ENCODE data around the gene VWF.
"Not testable (repeated sequence)": the region's sequence is repeated elsewhere in the genome, so short reads cannot be mapped to it uniquely, and the experiment has no call there.

The VWF gene

GRCh38 chr12:6102021-6102420 lies 22.4 kb downstream of the VWF start:
- not testable (repeated sequence) for FAIRE-seq

DNA sequence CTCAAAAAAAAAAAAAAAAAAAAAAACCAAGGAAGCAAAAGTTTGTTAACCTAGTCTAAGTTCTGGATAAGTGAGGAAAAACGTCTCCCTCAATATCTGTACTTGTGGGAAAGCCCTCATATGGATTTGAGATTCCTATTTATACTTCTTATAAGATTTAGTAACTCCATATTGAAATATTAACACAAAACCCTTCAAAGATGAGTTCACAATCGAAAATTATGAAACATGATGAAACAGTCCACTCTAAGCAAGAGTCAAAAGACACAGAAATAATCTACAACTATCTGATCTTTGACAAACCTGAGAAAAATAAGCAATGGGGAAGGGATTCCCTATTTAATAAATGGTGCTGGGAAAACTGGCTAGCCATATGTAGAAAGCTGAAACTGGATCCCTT lies 25.2 kb downstream of the VWF start:
- no peak for FAIRE-seq

GRCh38 chr12:6097411-6097810 lies 27.1 kb downstream of the VWF start:
- no peak for FAIRE-seq

DNA sequence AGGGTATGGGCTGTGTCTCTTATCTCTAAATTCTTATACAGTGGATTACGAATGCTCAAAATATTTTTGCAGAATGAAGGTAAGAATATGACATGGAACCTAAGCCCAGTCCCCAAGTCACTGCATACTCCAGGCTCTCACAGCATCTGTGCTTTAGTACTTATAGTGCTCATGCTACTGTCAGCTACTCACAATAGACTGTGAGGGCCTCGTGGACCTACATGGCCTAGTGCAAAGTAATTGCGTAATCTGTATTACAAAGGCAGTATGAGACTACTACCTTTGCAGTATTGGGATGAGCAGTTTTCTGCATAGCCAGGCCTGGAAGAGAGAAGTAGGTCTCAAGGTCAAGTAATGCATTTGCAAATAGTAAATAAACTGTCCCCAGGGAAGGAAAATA lies 27.9 kb downstream of the VWF start:
- no peak for FAIRE-seq

- FAIRE-seq: no peak
Measured at GRCh38 chr12:6095269-6095668, 29.2 kb downstream of the VWF start.

DNA sequence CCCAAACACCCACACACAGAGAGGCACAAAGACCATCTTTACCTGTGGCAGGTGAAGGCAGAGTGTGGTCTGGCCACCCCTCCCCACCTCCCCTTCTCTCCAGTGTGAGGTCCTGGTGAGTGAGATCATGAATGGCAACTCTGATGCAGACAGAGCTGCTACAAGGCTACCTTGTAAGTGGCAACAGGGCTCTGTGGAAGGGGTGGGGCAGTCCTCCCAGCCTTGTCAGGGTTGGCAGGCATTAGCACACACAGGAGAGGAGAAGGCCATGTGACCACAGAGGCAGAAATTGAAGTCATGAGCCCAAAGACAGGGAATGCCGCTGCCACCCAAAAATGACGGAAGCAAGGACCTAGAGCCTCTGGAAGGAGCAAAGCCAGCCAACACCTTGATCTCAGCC lies 30.7 kb downstream of the VWF start:
- no peak for FAIRE-seq

DNA sequence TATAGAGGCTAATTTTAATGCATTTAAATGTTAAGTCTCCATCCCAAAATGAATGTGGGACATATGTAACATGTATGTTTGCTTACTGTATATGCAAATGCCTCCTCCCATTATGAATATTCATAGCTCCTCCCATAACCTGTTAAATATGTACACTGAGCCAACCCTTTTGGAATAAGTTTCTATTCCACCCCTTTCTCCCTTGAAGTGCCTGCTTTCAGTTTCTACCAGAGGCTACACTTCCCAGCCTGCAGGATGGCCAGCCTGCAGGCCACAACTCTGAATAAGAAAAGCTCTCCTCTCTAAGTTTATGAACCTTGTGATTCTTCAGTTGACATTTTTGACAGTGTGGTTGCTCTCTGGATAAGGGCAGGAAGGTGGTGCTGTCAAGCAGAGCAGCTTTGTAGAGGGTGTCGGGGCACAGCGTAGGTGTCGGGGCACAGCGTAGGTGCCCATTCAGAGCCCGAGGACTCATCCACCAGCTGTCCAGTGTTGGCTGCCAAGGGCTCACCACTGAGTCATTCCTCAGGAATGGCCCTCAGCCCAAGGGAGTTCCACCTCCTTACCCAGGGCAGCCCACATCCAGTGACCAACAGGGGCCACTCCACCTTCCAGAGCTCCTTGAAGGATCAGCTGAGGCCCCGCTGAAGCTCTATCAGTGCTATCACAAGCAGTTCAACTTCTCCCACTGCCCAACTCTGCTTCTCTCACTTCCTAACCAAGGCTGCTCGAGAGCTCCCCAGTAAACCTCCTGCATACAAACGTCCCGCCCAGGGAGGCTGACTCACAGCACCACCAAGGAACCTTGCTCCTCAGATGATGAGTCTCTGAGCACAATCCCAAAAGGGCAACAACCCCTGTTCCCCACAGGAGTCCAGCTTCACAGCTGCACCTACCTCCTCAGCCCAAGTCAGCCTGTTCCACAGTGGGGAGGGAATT lies 31.4 kb downstream of the VWF start:
- no peak for FAIRE-seq

DNA sequence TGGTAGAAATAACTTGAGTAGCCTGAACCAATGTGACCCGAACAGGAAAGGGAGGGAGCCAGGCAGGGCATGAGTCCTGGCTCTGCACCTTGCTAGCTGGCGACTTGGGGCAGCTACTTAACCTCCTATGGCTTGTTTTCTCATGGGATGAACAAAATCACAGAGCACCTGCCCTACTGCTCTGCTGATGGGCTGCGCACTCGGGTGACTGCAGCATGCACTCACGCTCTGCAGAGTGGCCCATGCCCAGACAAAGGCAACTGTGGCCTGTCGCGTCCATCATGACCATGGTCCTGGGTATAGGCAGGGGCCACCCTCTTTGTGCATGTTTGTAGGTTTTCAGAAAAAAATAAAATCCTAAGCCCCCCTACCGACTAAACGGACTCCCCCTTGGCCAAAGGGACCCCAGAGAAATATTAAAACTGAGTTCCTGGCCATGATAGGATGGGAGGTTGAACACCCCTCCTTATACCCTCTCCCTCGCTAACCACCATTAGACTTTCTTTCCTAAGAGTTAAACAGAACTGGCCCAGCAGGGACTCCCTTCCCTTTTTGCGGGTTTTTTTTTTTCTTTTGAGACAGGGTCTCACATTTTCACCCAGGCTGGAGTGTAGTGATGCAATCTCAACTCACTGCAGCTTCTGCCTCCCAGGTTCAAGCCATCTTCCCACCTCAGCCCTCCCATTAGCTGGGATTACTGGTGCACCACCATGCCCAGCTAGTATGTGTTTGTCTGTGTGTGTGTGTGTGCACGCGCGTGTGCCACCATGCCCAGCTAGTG lies 32.5 kb downstream of the VWF start:
- FAIRE-seq: no peak

DNA sequence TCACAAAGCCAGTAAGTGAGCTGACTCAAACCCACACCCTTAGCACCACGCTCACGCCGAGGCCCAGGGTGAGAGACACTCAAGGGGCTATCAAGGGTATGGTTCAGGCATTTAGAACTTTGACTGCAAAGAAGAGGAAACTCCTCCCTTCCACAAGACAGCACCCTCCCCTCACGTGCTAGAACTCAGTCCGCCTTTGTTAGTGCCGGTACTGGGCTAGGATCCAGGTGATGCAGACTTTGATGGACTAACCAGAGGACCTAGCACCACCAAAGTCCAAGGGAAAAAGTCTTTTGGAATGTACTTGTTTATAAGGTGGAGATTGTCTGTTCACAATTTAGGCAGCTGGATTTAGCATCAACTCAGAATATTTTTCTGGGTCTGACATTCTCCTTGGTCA lies 33.7 kb downstream of the VWF start:
- FAIRE-seq: no peak

- FAIRE-seq: no peak
Measured at GRCh38 chr12:6088921-6089747, 35.3 kb downstream of the VWF start.

DNA sequence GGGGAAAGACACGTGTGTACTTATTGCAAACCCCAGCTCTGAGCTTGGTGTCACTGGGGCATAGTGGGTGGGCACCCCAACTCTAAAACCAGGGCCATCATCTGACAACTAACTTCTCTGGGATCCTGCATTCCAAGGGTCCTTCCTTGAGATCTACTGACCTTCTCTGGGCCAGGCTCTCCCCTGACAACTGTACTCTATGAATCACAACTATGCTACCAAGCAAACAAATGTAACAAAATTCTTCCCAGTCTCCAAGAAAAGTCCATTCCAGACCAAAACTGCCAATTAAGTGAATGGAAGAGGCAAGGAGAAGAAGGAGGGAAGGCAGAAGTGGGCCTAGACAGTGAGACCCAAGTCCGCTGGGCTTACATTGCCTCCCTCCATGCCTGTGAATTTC lies 38.2 kb downstream of the VWF start:
- FAIRE-seq: no peak

GRCh38 chr12:6085841-6086240 lies 38.6 kb downstream of the VWF start:
- no peak for FAIRE-seq

DNA sequence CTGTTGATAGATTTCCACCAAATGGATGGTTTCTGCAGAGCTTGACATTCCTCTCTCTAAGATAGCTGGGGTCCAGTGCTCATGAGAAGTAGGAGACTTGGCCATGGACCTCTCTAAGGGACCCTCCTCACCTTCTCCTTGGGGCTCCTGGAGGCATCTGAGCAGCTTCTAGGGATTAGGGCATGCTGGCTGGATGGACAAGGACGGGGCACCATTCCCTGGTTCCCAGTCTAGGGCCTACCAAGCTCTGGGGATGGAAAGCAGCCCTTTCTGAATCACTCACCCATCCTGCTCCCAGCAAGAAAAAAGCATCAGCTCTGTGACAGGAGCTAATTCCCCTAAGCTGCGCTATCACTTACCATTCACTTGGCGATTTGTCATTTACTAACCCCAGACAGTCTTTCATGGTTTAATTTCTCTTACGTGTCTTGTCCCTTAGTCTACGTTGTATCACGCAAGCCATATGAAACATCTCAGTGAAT lies 39.5 kb downstream of the VWF start:
- FAIRE-seq: no peak

GRCh38 chr12:6084261-6084968 lies 40.1 kb downstream of the VWF start:
- FAIRE-seq: no peak

DNA sequence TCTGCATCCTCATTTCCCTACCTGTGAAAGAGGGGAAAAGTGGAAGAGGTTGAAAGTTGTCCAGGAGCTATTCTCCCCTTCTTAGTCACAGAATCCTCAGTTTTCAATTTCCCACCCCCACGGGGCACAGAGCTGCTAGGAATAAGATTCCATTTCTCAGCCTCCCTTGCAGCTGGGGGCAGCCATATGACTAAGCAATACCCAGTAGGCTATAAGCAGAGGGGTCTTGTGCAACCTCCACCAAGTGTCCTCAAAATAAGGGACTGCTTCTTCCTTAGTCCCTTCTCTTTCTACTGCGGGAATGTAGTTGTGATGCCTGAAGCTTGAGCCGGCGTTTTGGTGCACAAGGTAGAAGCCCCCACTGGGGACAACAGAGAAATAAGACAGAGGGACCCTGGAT lies 40.9 kb downstream of the VWF start:
- no peak for FAIRE-seq

- no peak for FAIRE-seq
Measured at GRCh38 chr12:6082613-6083012, 41.9 kb downstream of the VWF start.

DNA sequence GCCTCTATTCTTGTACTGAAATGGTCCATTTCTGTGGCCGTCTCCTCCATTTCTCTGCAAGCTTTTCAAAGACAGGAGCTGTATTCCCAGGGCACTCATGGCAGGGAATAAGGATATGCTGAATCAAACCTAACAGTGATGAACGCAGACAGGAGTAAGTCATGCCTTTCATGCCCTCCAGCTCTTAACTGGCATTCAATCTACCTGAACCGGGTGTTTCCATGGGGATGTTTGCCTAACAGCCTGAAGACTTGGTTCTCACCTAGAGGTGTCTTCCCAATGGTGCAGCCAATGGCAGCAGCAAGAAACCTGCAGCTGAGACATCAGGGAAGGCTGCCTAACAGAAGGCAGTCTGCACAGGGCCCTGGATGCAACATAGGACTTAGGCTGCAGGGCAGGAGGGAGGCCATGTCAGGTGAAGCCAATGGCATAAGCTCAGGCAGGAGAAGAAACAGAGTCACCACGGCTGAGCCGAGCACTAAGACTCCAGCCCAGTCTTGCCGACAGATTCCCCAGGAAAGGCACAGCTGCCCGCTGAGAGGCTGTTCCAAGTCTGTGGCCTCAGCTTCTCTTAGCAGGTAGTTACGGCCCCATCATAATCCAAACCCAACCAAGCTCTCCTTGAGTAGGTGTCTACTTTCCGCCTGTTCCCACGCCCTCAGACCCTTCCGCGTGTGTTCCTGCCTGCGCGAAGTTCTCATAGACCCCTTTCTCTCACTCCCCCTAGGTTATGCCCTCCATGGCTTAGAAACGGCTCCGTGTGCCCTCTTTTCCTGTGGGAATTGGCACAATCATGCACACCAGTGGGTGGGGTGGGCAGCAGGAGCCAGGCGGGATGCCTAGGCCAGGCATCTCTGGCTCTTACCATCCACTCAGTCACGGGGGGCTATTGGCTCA lies 44.1 kb downstream of the VWF start:
- FAIRE-seq: no peak

DNA sequence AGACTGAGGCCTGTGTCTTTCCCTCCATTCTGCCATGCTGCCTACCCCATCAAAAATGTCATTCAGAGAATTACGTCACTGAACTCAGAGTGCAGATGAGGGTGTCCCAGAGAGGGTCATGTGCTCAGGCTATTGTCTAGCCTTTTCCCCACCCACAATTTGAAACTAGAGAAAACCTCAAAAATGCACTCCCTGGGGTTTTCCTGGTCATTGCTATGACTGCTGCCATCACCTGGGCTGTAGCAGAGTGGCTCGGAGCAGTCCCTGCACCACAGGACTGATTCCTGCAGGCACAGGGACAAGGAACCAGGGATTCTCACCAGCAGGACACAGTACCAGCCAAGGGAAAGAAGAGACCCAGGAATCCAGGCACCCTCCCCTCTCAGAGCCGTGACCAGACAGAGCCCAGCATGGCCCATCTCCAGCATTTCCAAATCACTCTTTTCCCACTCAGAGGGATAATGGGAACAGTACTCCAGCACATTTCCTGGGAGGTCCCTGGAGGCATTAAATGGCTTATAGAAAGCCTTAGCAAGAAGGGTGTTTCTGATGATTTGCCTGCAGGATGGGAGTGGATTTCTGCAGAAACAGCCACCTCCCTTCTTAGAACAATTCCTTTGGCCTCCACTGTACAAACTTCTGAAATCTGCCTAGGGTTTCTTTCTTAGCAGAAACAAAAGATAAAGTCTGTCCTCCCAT lies 45.9 kb downstream of the VWF start:
- no peak for FAIRE-seq

- FAIRE-seq: no peak
Measured at GRCh38 chr12:6077692-6078083, 46.8 kb downstream of the VWF start.
